Measurements from ENCODE around the gene ANGPTL2. TPM values are rescaled to one million over a fixed set of nuclear protein-coding genes. Genes with fewer than 3 reads are reported as not detected.

ANGPTL2 gene
- polyA plus RNA-seq, 2 of the 4 experiments (the other 2 are of a cell fraction): 0.06 TPM; not detected in 1

DNA sequence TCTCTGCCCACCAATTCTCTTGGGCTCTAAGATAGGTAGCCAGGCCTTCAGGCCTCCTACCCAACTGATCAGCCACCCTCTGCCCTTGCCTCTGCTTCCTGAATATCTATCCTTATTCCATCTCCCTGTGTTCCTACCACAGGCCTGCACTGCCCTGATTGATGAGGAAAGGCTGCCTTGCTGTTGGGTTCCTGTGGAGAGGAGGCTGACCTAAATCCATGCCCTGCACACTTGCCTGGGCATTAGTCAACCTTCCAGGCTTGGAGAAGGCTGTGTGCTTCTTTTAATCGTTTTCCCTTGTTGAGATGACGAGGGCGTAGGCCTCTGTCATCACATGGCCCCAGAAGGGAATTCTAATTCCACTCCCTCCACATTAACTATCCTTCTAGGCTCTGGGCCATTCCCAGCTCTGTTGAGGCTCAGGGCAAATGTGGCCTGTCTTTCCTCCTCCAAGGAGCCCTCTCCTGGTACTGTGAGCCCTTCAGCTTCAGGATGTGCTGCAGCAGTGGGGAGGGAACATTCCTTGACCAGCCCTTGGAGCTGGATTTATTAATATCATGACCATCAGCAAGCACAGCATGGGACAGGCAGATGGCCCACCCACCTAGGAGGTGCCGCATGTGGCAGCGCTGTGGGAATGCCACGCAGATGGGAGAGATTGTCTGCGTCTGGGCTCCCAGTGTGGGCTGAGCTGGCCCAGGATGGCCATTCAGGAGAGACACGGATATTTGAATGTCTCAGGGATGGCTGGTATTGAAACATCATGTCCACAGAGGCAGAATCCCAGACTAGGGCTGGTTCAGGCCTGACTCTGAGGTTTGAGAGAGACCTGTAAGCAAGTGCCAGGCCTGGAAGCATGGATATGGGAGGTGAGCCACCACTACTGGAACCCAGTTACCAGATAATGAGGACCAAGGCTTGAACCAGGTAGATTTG, 40.9 kb downstream of the ANGPTL2 start:
- H3K4me1 ChIP-seq: no peaks in the 10 kb centered on the region
- H3K27ac ChIP-seq: no peak overlapping the region
- TF ChIP-seq, protein P1, sequence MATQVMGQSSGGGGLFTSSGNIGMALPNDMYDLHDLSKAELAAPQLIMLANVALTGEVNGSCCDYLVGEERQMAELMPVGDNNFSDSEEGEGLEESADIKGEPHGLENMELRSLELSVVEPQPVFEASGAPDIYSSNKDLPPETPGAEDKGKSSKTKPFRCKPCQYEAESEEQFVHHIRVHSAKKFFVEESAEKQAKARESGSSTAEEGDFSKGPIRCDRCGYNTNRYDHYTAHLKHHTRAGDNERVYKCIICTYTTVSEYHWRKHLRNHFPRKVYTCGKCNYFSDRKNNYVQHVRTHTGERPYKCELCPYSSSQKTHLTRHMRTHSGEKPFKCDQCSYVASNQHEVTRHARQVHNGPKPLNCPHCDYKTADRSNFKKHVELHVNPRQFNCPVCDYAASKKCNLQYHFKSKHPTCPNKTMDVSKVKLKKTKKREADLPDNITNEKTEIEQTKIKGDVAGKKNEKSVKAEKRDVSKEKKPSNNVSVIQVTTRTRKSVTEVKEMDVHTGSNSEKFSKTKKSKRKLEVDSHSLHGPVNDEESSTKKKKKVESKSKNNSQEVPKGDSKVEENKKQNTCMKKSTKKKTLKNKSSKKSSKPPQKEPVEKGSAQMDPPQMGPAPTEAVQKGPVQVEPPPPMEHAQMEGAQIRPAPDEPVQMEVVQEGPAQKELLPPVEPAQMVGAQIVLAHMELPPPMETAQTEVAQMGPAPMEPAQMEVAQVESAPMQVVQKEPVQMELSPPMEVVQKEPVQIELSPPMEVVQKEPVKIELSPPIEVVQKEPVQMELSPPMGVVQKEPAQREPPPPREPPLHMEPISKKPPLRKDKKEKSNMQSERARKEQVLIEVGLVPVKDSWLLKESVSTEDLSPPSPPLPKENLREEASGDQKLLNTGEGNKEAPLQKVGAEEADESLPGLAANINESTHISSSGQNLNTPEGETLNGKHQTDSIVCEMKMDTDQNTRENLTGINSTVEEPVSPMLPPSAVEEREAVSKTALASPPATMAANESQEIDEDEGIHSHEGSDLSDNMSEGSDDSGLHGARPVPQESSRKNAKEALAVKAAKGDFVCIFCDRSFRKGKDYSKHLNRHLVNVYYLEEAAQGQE (IDR thresholded peaks at IDR 0.05): no peak
- TF ChIP-seq CBX2 (IDR thresholded peaks at IDR 0.05; ENCODE audit: borderline replicate concordance, low read depth): no peak
- TF ChIP-seq, protein P2, sequence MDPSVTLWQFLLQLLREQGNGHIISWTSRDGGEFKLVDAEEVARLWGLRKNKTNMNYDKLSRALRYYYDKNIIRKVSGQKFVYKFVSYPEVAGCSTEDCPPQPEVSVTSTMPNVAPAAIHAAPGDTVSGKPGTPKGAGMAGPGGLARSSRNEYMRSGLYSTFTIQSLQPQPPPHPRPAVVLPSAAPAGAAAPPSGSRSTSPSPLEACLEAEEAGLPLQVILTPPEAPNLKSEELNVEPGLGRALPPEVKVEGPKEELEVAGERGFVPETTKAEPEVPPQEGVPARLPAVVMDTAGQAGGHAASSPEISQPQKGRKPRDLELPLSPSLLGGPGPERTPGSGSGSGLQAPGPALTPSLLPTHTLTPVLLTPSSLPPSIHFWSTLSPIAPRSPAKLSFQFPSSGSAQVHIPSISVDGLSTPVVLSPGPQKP (IDR thresholded peaks at IDR 0.05; ENCODE audit: low read depth, low read length): no peak
- TF ChIP-seq MAFK (IDR thresholded peaks at IDR 0.05; ENCODE audit: partially characterized antibody): no peak
- no peak for TF ChIP-seq ESRRA (IDR thresholded peaks at IDR 0.05; ENCODE audit: borderline replicate concordance, low read length)
- TF ChIP-seq MAZ (IDR thresholded peaks at IDR 0.05; ENCODE audit: borderline replicate concordance, low read depth, low read length): no peak
- no peak for TF ChIP-seq FOSB (CRISPR knock-in tag; IDR thresholded peaks at IDR 0.05)
- no peak for TF ChIP-seq FOXS1 (CRISPR knock-in tag; IDR thresholded peaks at IDR 0.05)
- TF ChIP-seq, protein P3, sequence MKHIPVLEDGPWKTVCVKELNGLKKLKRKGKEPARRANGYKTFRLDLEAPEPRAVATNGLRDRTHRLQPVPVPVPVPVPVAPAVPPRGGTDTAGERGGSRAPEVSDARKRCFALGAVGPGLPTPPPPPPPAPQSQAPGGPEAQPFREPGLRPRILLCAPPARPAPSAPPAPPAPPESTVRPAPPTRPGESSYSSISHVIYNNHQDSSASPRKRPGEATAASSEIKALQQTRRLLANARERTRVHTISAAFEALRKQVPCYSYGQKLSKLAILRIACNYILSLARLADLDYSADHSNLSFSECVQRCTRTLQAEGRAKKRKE (CRISPR knock-in tag; IDR thresholded peaks at IDR 0.05; ENCODE audit: low read depth): no peak
- TF ChIP-seq HOXA7 (CRISPR knock-in tag; IDR thresholded peaks at IDR 0.05): no peak
- no peak for TF ChIP-seq RCOR1 (IDR thresholded peaks at IDR 0.05; ENCODE audit: low read depth, low read length)
- TF ChIP-seq FOSL2 (IDR thresholded peaks at IDR 0.05): no peak
- no peak for TF ChIP-seq FOSL2 (CRISPR knock-in tag; IDR thresholded peaks at IDR 0.05)
- TF ChIP-seq BHLHE40 (IDR thresholded peaks at IDR 0.05; ENCODE audit: low read depth, low read length): no peak
- no peak for TF ChIP-seq POLR2A (IDR thresholded peaks at IDR 0.05; ENCODE audit: low read length)
- no peak for TF ChIP-seq RFX5 (IDR thresholded peaks at IDR 0.05)
- TF ChIP-seq EP300 (IDR thresholded peaks at IDR 0.05): no peak
- no peak for TF ChIP-seq PHF8 (IDR thresholded peaks at IDR 0.05; ENCODE audit: borderline replicate concordance, low read depth)
- FAIRE-seq: no peak
- CTCF ChIA-PET: interaction anchor here (1.0 kb wide), 1 partner anchor 15 kb away, joined by 3 read pairs; no protein-coding TSS in a partner anchor
- POLR2A ChIA-PET: no interaction called here
- DNase-seq (ENCODE audit: low read depth in 1 of 2, low spot score in 1 of 2): no peak
- H3K4me2 ChIP-seq: no peak overlapping the region
- H3K4me3 ChIP-seq: no peak overlapping the region
- no peaks in the 10 kb centered on the region for H3K9me3 ChIP-seq
- WGBS (ENCODE audit: missing lambda C conversion rate): 79% methylated on average over 8 of the region's 8 CpGs
- no peak for ATAC-seq

DNA sequence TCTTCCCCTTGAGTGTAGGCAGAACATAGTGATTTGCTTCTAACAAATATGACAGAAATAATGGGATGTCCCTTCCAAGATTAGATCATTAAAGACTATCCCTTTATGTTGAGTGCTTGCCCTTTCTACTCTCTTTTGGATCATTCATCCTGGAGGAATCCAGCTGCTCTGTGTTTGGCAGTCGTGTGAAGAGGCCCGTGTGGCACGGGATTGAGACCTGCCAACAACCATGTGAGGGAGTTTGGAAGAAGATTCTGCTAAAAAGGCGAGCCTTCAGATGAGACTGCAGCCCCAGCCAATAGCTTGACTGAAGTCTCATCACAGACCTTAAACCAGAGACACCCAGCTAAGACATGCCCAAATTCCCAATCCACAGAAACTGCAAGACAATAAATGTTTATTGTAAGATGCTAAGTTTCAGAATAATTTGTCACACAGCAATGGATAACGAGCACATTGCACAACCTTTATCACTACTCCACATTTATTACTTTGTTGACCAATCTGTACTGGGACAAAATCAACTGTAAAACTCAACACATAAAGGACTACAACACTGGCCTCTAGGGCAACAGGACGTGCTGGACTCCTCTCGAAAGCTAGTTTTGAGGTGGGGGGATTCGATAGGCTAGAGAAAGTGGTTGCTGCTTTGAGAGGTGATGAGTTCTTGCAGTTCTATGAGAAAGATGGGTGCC, 42.8 kb downstream of the ANGPTL2 start:
- ATAC-seq (no peak), FAIRE-seq (no peak), DNase-seq (ENCODE audit: low read depth in 1 of 2, low spot score in 1 of 2) (no peak)
- POLR2A ChIA-PET: no interaction called here
- H3K4me3 ChIP-seq: no peak overlapping the region
- H3K4me1 ChIP-seq: no peaks in the 10 kb centered on the region
- no peak overlapping the region for H3K27ac ChIP-seq
- TF ChIP-seq CEBPB (IDR thresholded peaks at IDR 0.05): no peak
- TF ChIP-seq ZFP36 (IDR thresholded peaks at IDR 0.05; ENCODE audit: borderline replicate concordance, partially characterized antibody): no peak
- no peak for TF ChIP-seq SMC3 (IDR thresholded peaks at IDR 0.05)
- TF ChIP-seq ZC3H11A (IDR thresholded peaks at IDR 0.05): no peak
- no peak for TF ChIP-seq HEYL (CRISPR knock-in tag; IDR thresholded peaks at IDR 0.05)
- no peak for TF ChIP-seq MYC (IDR thresholded peaks at IDR 0.05; ENCODE audit: borderline replicate concordance, low read length)
- TF ChIP-seq EP300 (IDR thresholded peaks at IDR 0.05): no peak
- 67% methylated on average over 8 of the region's 8 CpGs for WGBS (ENCODE audit: missing lambda C conversion rate)
- H3K9me3 ChIP-seq: no peaks in the 10 kb centered on the region
- H3K4me2 ChIP-seq: no peak overlapping the region
- CTCF ChIA-PET: no interaction called here

Data from A549 (cell line).